CD4-positive, alpha-beta memory T cell (primary cell): Measurements from ENCODE around the gene ASTN2. TPM values are rescaled to one million over a fixed set of nuclear protein-coding genes. Genes with fewer than 3 reads are reported as not detected.

Experiments
- CTCF ChIA-PET: fragments of 350-600 bp; sonication (Branson Sonifier 250); formaldehyde crosslinking; loops from one replicate; lab custom pipeline; 2021; ENCODE audit warnings: inconsistent platforms; ENCODE audit not compliant: partially characterized antibody; lab: Charles Lee
- POLR2A ChIA-PET: fragments of 350-600 bp; sonication (Branson Sonifier 250); formaldehyde crosslinking; loops from one replicate; lab custom pipeline; 2021; ENCODE audit not compliant: partially characterized antibody; lab: Charles Lee
- DNase-seq, 5 donors: peaks; one replicate each; pipeline versions ENCODE4 v3.0.0 to v3.0.0-alpha.2; 2020 to 2022; ENCODE audit warnings: mixed read lengths in 1 of 5
- H3K27ac ChIP-seq: one replicate; pipeline ENCODE4 v1.7.0; 2013; ENCODE audit warnings: low read depth, low read length
- H3K27me3 ChIP-seq: 2 replicates; pipeline ENCODE4 v1.7.0; 2013; ENCODE audit warnings: mild to moderate bottlenecking, low read length, moderate library complexity; ENCODE audit not compliant: insufficient read depth
- H3K36me3 ChIP-seq: 2 replicates; pipeline ENCODE4 v1.7.0; 2013; ENCODE audit warnings: mild to moderate bottlenecking, low read length, moderate library complexity; ENCODE audit not compliant: insufficient read depth
- H3K4me1 ChIP-seq: 2 replicates; pipeline ENCODE4 v1.7.0; 2013; ENCODE audit warnings: mild to moderate bottlenecking, low read length, moderate library complexity; ENCODE audit not compliant: insufficient read depth
- H3K4me3 ChIP-seq, 2 donors: one replicate each; pipeline ENCODE4 v1.7.0; 2013; ENCODE audit warnings: low read length in 2 of 2, mild to moderate bottlenecking in 1 of 2
- H3K9me3 ChIP-seq, 2 donors: one replicate each; pipeline ENCODE4 v1.7.0; 2013; ENCODE audit warnings: low read length in 2 of 2, control low read depth in 1 of 2; ENCODE audit not compliant: control insufficient read depth in 1 of 2
- H3K27ac Mint-ChIP-seq, 7 donors: one replicate each; pipeline ENCODE4 v1.8.0; 2020 to 2021; ENCODE audit warnings: mixed read lengths in 7 of 7, mild to moderate bottlenecking in 6 of 7, inconsistent platforms in 3 of 7, moderate library complexity in 3 of 7
- H3K27me3 Mint-ChIP-seq, 2 donors: one replicate each; pipeline ENCODE4 v1.8.0; 2020 to 2021; ENCODE audit warnings: mixed read lengths in 2 of 2
- H3K36me3 Mint-ChIP-seq, 2 donors: one replicate each; pipeline ENCODE4 v1.8.0; 2020 to 2021; ENCODE audit warnings: mixed read lengths in 2 of 2, inconsistent platforms in 1 of 2, mild to moderate bottlenecking in 1 of 2
- H3K4me1 Mint-ChIP-seq, 4 donors: one replicate each; pipeline ENCODE4 v1.8.0; 2020 to 2021; ENCODE audit warnings: mixed read lengths in 4 of 4, mild to moderate bottlenecking in 1 of 4
- H3K4me3 Mint-ChIP-seq, 8 donors: one replicate each; pipeline ENCODE4 v1.8.0; 2020 to 2021; ENCODE audit warnings: mixed read lengths in 8 of 8, mild to moderate bottlenecking in 7 of 8, moderate library complexity in 6 of 8, inconsistent platforms in 3 of 8
- H3K9me3 Mint-ChIP-seq, 8 donors: one replicate each; pipeline ENCODE4 v1.8.0; 2020 to 2021; ENCODE audit warnings: mixed read lengths in 8 of 8, mild to moderate bottlenecking in 5 of 8, inconsistent platforms in 3 of 8, moderate library complexity in 1 of 8
- intact Hi-C: fragments of 100-400 bp; cut with micrococcal nuclease; formaldehyde crosslinking; loops from one replicate; pipeline ENCODE4 v1.15.1; 2023
- polyA plus RNA-seq, 2 donors: library from polyadenylated mRNA; unstranded; fragments of 300-500 nt; fragmentation: Illumina TruSeq; gene quantifications; one replicate each; pipeline ENCODE4 v1.2.3, GENCODE V29; 2021
- total RNA-seq, 2 experiments: library from RNA; stranded (reverse); gene quantifications; one replicate each; pipeline ENCODE4 v1.2.3, GENCODE V29; 2021

The ASTN2 gene
- total and polyA plus RNA-seq, 4 experiments from 2014 or later, result 2.7 to 5.9 (median 4.8) TPM

GRCh38 chr9:116403171-116403570 is 1011.7 kb downstream of the ASTN2 start:
- H3K36me3 ChIP-seq, result no peaks in the 10 kb centered on the region
- Mint-ChIP-seq H3K4me1 (no peaks in the 10 kb centered on the region), H3K9me3 (no peaks in the 10 kb centered on the region), H3K4me3 (no peak overlapping the region), H3K27ac (no peak overlapping the region), H3K27me3 (no peaks in the 10 kb centered on the region), H3K36me3 (peaks cover 0 to 14% of the 10 kb centered on the region in 2 donors)
- intact Hi-C loops, result no loop called here
- H3K4me3 ChIP-seq, result no peak overlapping the region
- DNase-seq, result no peak
- ChIA-PET POLR2A (no interaction called here), CTCF (no interaction called here)
- no peak overlapping the region for H3K27ac ChIP-seq
- H3K4me1 ChIP-seq, result no peaks in the 10 kb centered on the region
- no peaks in the 10 kb centered on the region for H3K9me3 ChIP-seq
- H3K27me3 ChIP-seq, result no peaks in the 10 kb centered on the region

DNA sequence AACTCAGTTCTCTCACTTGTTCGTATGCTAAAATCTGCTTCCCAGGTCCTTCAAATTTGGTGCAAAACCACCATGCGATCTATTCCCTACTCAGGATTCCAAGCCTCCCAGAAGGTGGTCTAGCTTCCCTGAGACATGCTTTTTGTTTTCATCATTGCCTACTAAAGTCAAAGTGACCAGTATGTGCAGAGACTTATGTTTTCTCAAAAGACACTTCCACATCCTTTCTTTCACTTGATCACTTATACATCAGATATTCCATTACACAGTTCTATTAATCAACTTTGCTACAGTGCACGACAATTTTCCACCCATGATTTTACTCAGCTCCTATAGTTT is 1019.2 kb downstream of the ASTN2 start:
- Mint-ChIP-seq H3K9me3 (peaks cover 0 to 2% (median 0%) of the 10 kb centered on the region in 8 donors), H3K27me3 (no peaks in the 10 kb centered on the region), H3K27ac (no peak overlapping the region), H3K4me3 (no peak overlapping the region), H3K4me1 (no peaks in the 10 kb centered on the region), H3K36me3 (peaks cover 0 to 20% of the 10 kb centered on the region in 2 donors)
- no peak overlapping the region for H3K4me3 ChIP-seq
- no peaks in the 10 kb centered on the region for H3K4me1 ChIP-seq
- no peaks in the 10 kb centered on the region for H3K9me3 ChIP-seq
- no peak overlapping the region for H3K27ac ChIP-seq
- no peaks in the 10 kb centered on the region for H3K36me3 ChIP-seq
- H3K27me3 ChIP-seq, result no peaks in the 10 kb centered on the region
- CTCF ChIA-PET, result no interaction called here
- POLR2A ChIA-PET, result no interaction called here
- intact Hi-C loops, result no loop called here
- DNase-seq, result no peak

GRCh38 chr9:116394894-116395698 is 1019.8 kb downstream of the ASTN2 start:
- H3K4me3 ChIP-seq, result no peak overlapping the region
- Mint-ChIP-seq H3K4me1 (no peaks in the 10 kb centered on the region), H3K4me3 (no peak overlapping the region), H3K27me3 (no peaks in the 10 kb centered on the region), H3K27ac (no peak overlapping the region), H3K36me3 (peaks cover 0 to 22% of the 10 kb centered on the region in 2 donors), H3K9me3 (peaks cover 0 to 2% (median 0%) of the 10 kb centered on the region in 8 donors)
- no peak overlapping the region for H3K27ac ChIP-seq
- H3K27me3 ChIP-seq, result no peaks in the 10 kb centered on the region
- intact Hi-C loops, result no loop called here
- H3K9me3 ChIP-seq, result no peaks in the 10 kb centered on the region
- no peaks in the 10 kb centered on the region for H3K36me3 ChIP-seq
- ChIA-PET POLR2A (no interaction called here), CTCF (no interaction called here)
- H3K4me1 ChIP-seq, result no peaks in the 10 kb centered on the region
- DNase-seq, result no peak

DNA sequence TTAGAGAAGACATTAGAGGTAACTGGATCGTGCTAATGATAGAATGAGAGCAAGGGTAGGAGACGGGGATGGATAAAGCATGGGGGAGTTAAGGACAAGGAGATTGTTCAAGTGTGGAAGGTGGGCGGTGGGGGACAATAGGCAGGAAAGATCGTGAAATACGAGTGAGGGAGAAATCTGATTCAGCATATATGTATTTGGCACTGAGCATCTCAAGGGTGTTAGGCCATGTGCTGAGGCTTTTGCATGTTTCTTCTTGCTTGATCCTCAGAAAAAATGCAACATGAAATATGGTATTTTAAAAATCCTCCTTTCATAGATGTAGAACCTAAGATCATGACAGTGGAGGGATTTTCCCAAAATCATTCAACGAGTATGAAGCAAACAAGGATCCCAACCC is 1020.8 kb downstream of the ASTN2 start:
- no peaks in the 10 kb centered on the region for H3K27me3 ChIP-seq
- no peak overlapping the region for H3K27ac ChIP-seq
- H3K4me1 ChIP-seq, result no peaks in the 10 kb centered on the region
- no peak overlapping the region for H3K4me3 Mint-ChIP-seq
- H3K4me1 Mint-ChIP-seq, result peaks cover 0 to 2% (median 0%) of the 10 kb centered on the region in 4 donors
- DNase-seq, result no peak
- H3K36me3 Mint-ChIP-seq, result peaks cover 0 to 29% of the 10 kb centered on the region in 2 donors
- H3K9me3 Mint-ChIP-seq, result peaks cover 0 to 2% (median 0%) of the 10 kb centered on the region in 8 donors
- H3K27me3 Mint-ChIP-seq, result no peaks in the 10 kb centered on the region
- ChIA-PET POLR2A (no interaction called here), CTCF (no interaction called here)
- H3K4me3 ChIP-seq, result no peak overlapping the region
- no peaks in the 10 kb centered on the region for H3K9me3 ChIP-seq
- intact Hi-C loops, result no loop called here
- no peaks in the 10 kb centered on the region for H3K36me3 ChIP-seq
- H3K27ac Mint-ChIP-seq, result peak overlapping the region in 1 of 7 donors; percentile 10

GRCh38 chr9:116393198-116393597 is 1021.7 kb downstream of the ASTN2 start:
- H3K4me3 ChIP-seq, result no peak overlapping the region
- Mint-ChIP-seq H3K4me3 (no peak overlapping the region), H3K27me3 (no peaks in the 10 kb centered on the region), H3K36me3 (peaks cover 0 to 28% of the 10 kb centered on the region in 2 donors), H3K9me3 (peaks cover 0 to 2% (median 0%) of the 10 kb centered on the region in 8 donors), H3K4me1 (peaks cover 0 to 2% (median 0%) of the 10 kb centered on the region in 4 donors), H3K27ac (no peak overlapping the region)
- H3K4me1 ChIP-seq, result no peaks in the 10 kb centered on the region
- H3K27me3 ChIP-seq, result no peaks in the 10 kb centered on the region
- no peaks in the 10 kb centered on the region for H3K36me3 ChIP-seq
- H3K9me3 ChIP-seq, result no peaks in the 10 kb centered on the region
- DNase-seq, result no peak
- ChIA-PET CTCF (no interaction called here), POLR2A (no interaction called here)
- intact Hi-C loops, result no loop called here
- H3K27ac ChIP-seq, result no peak overlapping the region

DNA sequence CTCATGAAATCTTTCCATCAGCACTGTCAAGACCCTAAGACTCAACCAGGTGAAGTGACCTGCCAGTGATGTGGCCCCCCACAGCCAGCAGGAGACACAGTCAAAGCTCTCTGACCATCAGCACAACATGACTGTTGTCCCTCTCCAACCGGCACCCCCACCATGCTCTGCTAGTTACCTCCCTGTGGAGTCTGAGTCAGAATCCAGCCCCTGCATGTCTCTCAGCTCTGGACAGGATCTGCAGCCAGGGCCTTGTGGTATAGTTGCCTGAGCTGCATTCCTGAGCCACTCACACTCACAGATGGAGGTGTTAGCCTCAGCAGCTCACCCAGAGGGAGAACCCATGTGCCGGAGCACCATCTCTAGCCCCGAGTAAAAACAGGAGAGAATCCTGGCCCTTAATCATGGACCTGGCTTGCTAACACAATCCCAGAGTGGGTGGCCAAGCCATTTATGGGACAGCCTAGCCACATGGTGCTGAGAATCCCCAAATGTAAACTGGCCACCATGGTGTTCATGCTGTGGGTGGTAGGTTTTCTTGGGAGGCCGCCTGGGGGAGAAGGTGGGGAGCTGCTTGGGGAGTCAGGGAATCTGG is 1023.5 kb downstream of the ASTN2 start:
- no peak for DNase-seq
- Mint-ChIP-seq H3K27me3 (no peaks in the 10 kb centered on the region), H3K4me1 (peaks cover 0 to 2% (median 0%) of the 10 kb centered on the region in 4 donors), H3K27ac (no peak overlapping the region), H3K36me3 (peaks cover 0 to 28% of the 10 kb centered on the region in 2 donors), H3K4me3 (no peak overlapping the region), H3K9me3 (peaks cover 0 to 2% (median 0%) of the 10 kb centered on the region in 8 donors)
- Histone ChIP-seq H3K4me3 (no peak overlapping the region), H3K27ac (no peak overlapping the region), H3K36me3 (no peaks in the 10 kb centered on the region), H3K4me1 (no peaks in the 10 kb centered on the region), H3K9me3 (no peaks in the 10 kb centered on the region), H3K27me3 (no peaks in the 10 kb centered on the region)
- intact Hi-C loops, result no loop called here
- ChIA-PET POLR2A (no interaction called here), CTCF (no interaction called here)

DNA sequence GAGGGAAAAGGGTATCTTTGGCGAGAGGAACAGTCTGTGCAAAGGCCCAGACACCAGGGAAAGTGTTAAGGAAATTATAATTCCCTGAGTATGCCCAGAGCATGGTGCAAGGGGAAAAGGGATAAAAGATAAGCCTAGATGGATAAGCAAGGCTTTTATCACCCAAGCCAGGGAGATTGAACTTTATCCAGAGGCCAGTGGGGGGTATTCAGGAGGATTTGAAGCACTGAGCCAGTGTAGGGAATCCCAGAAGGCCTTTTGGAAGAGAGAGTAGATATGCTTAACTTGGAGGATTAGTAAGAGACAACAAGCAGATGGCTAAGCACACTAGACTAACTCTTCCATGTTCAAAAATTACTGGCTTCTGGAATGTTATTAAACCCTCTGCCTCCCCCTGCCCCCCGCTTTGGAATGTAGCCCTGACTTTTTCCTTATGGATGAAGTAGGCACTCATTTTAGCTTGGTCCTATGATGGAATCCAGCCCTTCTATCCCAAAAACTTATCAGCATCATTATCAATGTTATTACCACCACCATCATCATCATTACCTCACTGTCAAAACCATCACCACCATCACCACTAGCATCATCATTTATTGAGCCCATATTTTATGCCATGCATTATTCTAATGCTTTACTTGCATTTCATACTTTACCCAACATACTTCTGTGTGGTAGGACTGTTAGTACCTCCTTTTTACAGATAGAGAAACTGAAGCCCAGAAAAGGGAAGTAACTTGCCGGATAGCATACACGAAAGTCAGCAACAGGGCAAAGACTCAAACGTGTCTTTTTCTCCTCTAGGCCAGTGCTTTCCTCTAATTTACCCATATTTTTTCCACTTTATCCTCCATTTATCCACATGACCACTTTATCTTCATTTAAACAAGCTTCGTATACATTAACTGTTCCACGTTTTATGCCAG is 1024.3 kb downstream of the ASTN2 start:
- no peaks in the 10 kb centered on the region for H3K4me1 ChIP-seq
- Mint-ChIP-seq H3K36me3 (peaks cover 0 to 28% of the 10 kb centered on the region in 2 donors), H3K4me1 (peaks cover 0 to 2% (median 0%) of the 10 kb centered on the region in 4 donors), H3K4me3 (no peak overlapping the region), H3K27ac (no peak overlapping the region), H3K27me3 (no peaks in the 10 kb centered on the region), H3K9me3 (peaks cover 0 to 2% (median 0%) of the 10 kb centered on the region in 8 donors)
- H3K27me3 ChIP-seq, result no peaks in the 10 kb centered on the region
- ChIA-PET POLR2A (no interaction called here), CTCF (no interaction called here)
- no peaks in the 10 kb centered on the region for H3K36me3 ChIP-seq
- no peak for DNase-seq
- intact Hi-C loops, result no loop called here
- H3K27ac ChIP-seq, result no peak overlapping the region
- no peak overlapping the region for H3K4me3 ChIP-seq
- no peaks in the 10 kb centered on the region for H3K9me3 ChIP-seq
